Measurements from ENCODE around the gene CD320. TPM values are rescaled to one million over a fixed set of nuclear protein-coding genes. Genes with fewer than 3 reads are reported as not detected.
A peak's percentile ranks its signal among the peaks of the same experiment; 100 is the strongest.
"Not testable (repeated sequence)": the region's sequence is repeated elsewhere in the genome, so short reads cannot be mapped to it uniquely, and the experiment has no call there.

Gene CD320
- total RNA-seq, 1 donor from 2014 or later: 90.2 TPM

DNA sequence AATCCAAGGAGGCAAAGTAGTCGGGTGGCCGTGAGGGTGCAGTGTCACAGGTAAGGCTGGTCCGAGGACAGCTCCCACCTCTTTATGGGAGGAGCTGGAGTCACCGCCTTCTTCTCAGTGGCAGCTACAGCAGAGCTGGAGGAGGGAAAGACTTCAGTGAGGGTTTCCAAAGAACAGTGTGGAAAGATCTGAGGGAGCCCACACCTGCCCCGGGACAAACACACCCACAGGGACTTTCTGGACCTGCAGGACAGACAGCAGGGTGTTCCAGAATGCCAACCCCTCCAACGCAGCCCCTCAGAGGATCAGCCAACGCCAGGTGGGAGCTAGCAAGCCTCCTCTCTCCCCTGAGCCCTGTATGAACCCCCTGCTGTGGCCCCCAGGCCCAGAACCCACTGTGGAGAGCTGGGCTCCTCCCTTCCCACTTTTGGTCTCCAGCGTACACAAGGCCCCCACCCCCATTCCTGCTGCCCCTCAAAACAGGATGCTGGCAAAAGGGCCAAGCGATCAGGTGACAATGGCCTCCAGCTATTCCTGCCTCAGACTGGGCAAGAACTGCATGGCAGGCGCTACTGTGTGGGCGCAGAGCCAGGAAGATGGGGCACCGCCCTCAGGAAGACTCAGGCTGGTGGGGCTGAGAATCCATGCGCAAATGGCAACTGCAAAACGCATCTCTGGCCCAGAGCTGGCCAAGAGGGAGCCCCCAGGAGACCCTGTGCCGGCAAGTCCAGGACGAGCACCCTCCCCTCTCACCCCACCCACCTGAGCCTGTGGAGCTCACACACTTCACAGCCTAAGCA, 3.5 kb upstream of the CD320 start:
- no peaks in the 10 kb centered on the region for H3K9me3 Mint-ChIP-seq

DNA sequence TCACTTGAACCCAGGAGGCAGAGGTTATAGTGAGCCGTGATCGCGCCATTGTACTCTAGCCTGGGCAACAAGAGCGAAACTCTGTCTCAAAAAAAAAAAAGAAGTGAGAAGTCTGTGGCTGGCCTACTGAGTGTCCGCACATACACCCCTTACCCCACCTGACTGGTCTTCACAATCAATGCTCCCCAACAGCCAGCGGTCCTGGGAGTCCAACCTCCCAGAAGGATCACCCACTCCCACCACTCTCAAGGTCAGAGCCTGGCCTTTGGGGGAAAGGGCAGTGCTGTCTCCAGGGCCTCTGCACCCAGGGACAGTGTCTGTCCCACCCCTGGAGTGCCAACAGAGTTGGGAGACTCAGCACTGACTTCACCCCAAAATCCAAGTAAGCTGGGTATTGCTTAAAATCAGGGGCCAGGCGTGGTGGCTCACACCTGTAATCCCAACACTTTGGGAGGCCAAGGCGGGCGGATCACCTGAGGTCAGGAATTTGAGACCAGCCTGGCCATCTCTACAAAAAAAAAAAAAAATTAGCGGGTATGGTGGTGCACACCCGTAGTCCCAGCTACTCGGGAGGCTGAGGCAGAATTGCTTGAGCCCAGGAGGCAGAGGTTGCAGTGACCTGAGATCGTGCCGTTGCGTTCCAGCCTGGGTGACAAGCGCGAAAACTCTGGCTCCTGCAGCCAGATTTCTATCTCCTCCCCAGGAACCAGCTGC, 2.3 kb upstream of the CD320 start:
- DNase-seq (ENCODE audit: low spot score): no peak
- Mint-ChIP-seq H3K27me3 (ENCODE audit: low read depth) (no peaks in the 10 kb centered on the region), H3K27ac (no peak overlapping the region), H3K9me3 (no peaks in the 10 kb centered on the region), H3K36me3 (ENCODE audit: low read depth) (peaks cover 37% of the 10 kb centered on the region), H3K4me1 (ENCODE audit: low read depth) (peaks cover 19% of the 10 kb centered on the region), H3K4me3 (ENCODE audit: low read depth) (no peak overlapping the region)
- intact Hi-C loops (cut with micrococcal nuclease): no loop called here

More for the DNA sequence above, 3.5 kb upstream of the CD320 start:
- Mint-ChIP-seq H3K27me3 (ENCODE audit: low read depth) (no peaks in the 10 kb centered on the region), H3K27ac (no peak overlapping the region), H3K4me1 (ENCODE audit: low read depth) (peaks cover 14% of the 10 kb centered on the region), H3K4me3 (ENCODE audit: low read depth) (no peak overlapping the region), H3K36me3 (ENCODE audit: low read depth) (peaks cover 34% of the 10 kb centered on the region)
- intact Hi-C loops (cut with micrococcal nuclease): no loop called here
- no peak for DNase-seq (ENCODE audit: low spot score)

DNA sequence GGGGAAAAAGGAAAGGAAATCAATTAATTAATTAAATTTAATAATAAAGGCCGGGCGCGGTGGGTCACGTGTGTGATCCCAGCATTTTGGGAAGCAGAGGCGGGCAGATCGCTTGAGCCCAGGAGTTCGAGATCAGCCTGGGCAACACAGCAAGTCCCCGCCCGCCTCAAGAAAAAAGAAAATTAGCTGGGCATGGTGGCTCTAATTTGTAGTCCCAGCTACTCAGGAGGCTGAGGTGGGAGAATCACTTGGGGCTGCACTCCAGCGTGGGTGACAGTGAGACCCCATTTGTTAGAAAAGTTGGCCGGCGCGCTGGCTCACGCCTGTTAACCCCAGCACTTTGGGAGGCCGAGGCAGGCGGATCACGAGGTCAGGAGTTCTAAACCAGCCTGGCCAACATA, 733 bp upstream of the CD320 start:
- H3K36me3 Mint-ChIP-seq (ENCODE audit: low read depth): peaks cover 38% of the 10 kb centered on the region
- H3K9me3 Mint-ChIP-seq: no peaks in the 10 kb centered on the region
- peak overlapping the region; percentile 88 for H3K4me3 Mint-ChIP-seq (ENCODE audit: low read depth)
- intact Hi-C loops (cut with micrococcal nuclease): loop anchor here (1.0 kb wide), 1 partner anchor 12 kb away; the partner anchor contains the start of genes NDUFA7 and RPS28
- DNase-seq (ENCODE audit: low spot score): no peak
- H3K27ac Mint-ChIP-seq: peak overlapping the region; percentile 88
- no peaks in the 10 kb centered on the region for H3K27me3 Mint-ChIP-seq (ENCODE audit: low read depth)
- peaks cover 19% of the 10 kb centered on the region for H3K4me1 Mint-ChIP-seq (ENCODE audit: low read depth)

- intact Hi-C loops (cut with micrococcal nuclease): no loop called here
- Mint-ChIP-seq H3K36me3 (ENCODE audit: low read depth) (peaks cover 41% of the 10 kb centered on the region), H3K4me3 (ENCODE audit: low read depth) (peak overlapping the region; percentile 88), H3K4me1 (ENCODE audit: low read depth) (peaks cover 19% of the 10 kb centered on the region), H3K27me3 (ENCODE audit: low read depth) (no peaks in the 10 kb centered on the region), H3K27ac (peak overlapping the region; percentile 81), H3K9me3 (no peaks in the 10 kb centered on the region)
- DNase-seq (ENCODE audit: low spot score): no peak
Observed at GRCh38 chr19:8307400-8307964, 676 bp downstream of the CD320 start.

GRCh38 chr19:8306235-8307054, 1.7 kb downstream of the CD320 start:
- Mint-ChIP-seq H3K4me3 (ENCODE audit: low read depth) (peak overlapping the region; percentile 88), H3K36me3 (ENCODE audit: low read depth) (peaks cover 48% of the 10 kb centered on the region), H3K4me1 (ENCODE audit: low read depth) (peaks cover 19% of the 10 kb centered on the region), H3K27me3 (ENCODE audit: low read depth) (no peaks in the 10 kb centered on the region), H3K27ac (peak overlapping the region; percentile 81), H3K9me3 (no peaks in the 10 kb centered on the region)
- no peak for DNase-seq (ENCODE audit: low spot score)
- intact Hi-C loops (cut with micrococcal nuclease): no loop called here

GRCh38 chr19:8305798-8306197, 2.4 kb downstream of the CD320 start:
- Mint-ChIP-seq H3K27me3 (ENCODE audit: low read depth) (no peaks in the 10 kb centered on the region), H3K36me3 (ENCODE audit: low read depth) (peaks cover 42% of the 10 kb centered on the region), H3K4me1 (ENCODE audit: low read depth) (peaks cover 19% of the 10 kb centered on the region), H3K4me3 (ENCODE audit: low read depth) (peak overlapping the region; percentile 88), H3K9me3 (no peaks in the 10 kb centered on the region), H3K27ac (no peak overlapping the region)
- intact Hi-C loops (cut with micrococcal nuclease): no loop called here
- no peak for DNase-seq (ENCODE audit: low spot score)

DNA sequence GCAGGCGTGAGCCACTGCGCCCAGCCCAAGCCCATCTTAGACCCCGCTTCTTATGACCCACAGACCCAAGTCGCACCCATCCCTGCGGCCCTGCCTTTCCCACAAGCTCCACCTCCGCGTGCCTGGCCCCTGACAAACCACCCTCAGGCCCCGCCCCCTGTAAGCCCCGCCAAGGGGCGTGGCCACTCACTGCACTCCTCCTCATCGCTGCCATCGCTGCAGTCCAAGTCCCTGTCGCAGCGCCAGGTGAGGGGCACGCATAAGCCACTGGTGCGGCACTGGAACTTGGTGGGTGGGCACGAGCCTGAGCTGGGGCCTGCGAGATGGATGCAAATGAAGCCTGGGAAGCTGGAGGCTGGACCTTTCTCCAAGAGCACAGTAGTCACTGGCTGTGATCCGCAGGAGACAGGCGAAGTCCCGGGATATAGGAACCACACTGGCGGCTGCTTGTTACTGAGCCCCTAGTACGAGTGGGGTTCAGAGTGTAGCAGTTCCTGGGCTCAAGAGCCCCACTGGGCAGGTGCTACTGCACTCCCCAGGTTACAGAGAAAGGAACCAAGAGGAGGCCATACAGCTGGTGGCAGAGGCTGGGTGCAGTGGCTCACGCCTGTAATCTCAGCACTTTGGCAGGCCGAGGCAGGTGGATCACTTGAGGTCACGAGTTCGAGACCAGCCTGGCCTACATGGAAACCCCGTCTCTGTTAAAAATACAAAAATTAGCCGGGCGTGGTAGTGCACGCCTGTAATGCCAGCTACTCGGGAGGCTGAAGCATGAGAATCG, 3.1 kb downstream of the CD320 start:
- Mint-ChIP-seq H3K27ac (no peak overlapping the region), H3K36me3 (ENCODE audit: low read depth) (peaks cover 42% of the 10 kb centered on the region), H3K9me3 (no peaks in the 10 kb centered on the region), H3K27me3 (ENCODE audit: low read depth) (no peaks in the 10 kb centered on the region), H3K4me3 (ENCODE audit: low read depth) (no peak overlapping the region), H3K4me1 (ENCODE audit: low read depth) (peaks cover 19% of the 10 kb centered on the region)
- DNase-seq (ENCODE audit: low spot score): peak; percentile 16
- intact Hi-C loops (cut with micrococcal nuclease): no loop called here

GRCh38 chr19:8302734-8303133, 5.4 kb downstream of the CD320 start:
- intact Hi-C loops (cut with micrococcal nuclease): no loop called here
- H3K36me3 Mint-ChIP-seq (ENCODE audit: low read depth): peaks cover 31% of the 10 kb centered on the region
- H3K4me3 Mint-ChIP-seq (ENCODE audit: low read depth): no peak overlapping the region
- no peak overlapping the region for H3K27ac Mint-ChIP-seq
- peaks cover 12% of the 10 kb centered on the region for H3K4me1 Mint-ChIP-seq (ENCODE audit: low read depth)
- peak; percentile 6 for DNase-seq (ENCODE audit: low spot score)
- no peaks in the 10 kb centered on the region for H3K27me3 Mint-ChIP-seq (ENCODE audit: low read depth)
- H3K9me3 Mint-ChIP-seq: no peaks in the 10 kb centered on the region

GRCh38 chr19:8302357-8302691, 5.8 kb downstream of the CD320 start:
- Mint-ChIP-seq H3K9me3 (no peaks in the 10 kb centered on the region), H3K27ac (no peak overlapping the region), H3K4me3 (ENCODE audit: low read depth) (no peak overlapping the region), H3K36me3 (ENCODE audit: low read depth) (peaks cover 28% of the 10 kb centered on the region), H3K27me3 (ENCODE audit: low read depth) (no peaks in the 10 kb centered on the region), H3K4me1 (ENCODE audit: low read depth) (peaks cover 10% of the 10 kb centered on the region)
- intact Hi-C loops (cut with micrococcal nuclease): no loop called here
- DNase-seq (ENCODE audit: low spot score): no peak

DNA sequence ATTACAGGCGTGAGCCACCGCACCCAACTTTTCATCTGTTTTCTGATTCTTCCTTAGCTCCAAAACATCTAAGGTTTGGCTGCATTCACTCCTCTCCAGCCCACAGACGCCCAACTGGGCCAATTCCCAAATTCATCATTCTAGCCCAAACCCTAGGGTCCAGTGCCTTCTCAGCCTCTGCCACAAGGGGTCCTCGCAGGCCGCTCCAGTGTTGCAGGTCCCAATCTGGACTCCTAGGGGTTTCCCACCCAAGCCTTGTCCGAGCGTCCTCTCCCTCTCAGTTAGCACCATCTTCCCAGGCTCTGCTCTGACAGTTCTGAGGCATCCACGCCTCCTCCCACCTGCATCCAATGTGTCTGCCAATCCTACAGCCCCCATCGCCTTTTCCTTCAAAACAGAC, 16.8 kb downstream of the CD320 start:
- intact Hi-C loops (cut with micrococcal nuclease); H3K4me3 Mint-ChIP-seq (ENCODE audit: low read depth); H3K27ac Mint-ChIP-seq; H3K36me3 Mint-ChIP-seq (ENCODE audit: low read depth); H3K9me3 Mint-ChIP-seq; H3K27me3 Mint-ChIP-seq (ENCODE audit: low read depth); DNase-seq (ENCODE audit: low spot score); H3K4me1 Mint-ChIP-seq (ENCODE audit: low read depth): not testable (repeated sequence)

GRCh38 chr19:8276508-8276907, 31.6 kb downstream of the CD320 start:
- H3K36me3 Mint-ChIP-seq (ENCODE audit: low read depth); H3K27ac Mint-ChIP-seq; DNase-seq (ENCODE audit: low spot score); H3K9me3 Mint-ChIP-seq; H3K4me3 Mint-ChIP-seq (ENCODE audit: low read depth); intact Hi-C loops (cut with micrococcal nuclease); H3K27me3 Mint-ChIP-seq (ENCODE audit: low read depth); H3K4me1 Mint-ChIP-seq (ENCODE audit: low read depth): not testable (repeated sequence)

GRCh38 chr19:8269724-8270123, 38.4 kb downstream of the CD320 start:
- no peaks in the 10 kb centered on the region for H3K27me3 Mint-ChIP-seq (ENCODE audit: low read depth)
- DNase-seq (ENCODE audit: low spot score): peak; percentile 6
- peak overlapping the region; percentile 74 for H3K4me3 Mint-ChIP-seq (ENCODE audit: low read depth)
- no peaks in the 10 kb centered on the region for H3K9me3 Mint-ChIP-seq
- H3K4me1 Mint-ChIP-seq (ENCODE audit: low read depth): peaks cover 13% of the 10 kb centered on the region
- H3K36me3 Mint-ChIP-seq (ENCODE audit: low read depth): no peaks in the 10 kb centered on the region
- H3K27ac Mint-ChIP-seq: peak overlapping the region; percentile 82
- intact Hi-C loops (cut with micrococcal nuclease): no loop called here
